ENCODE results near the gene PLEKHO2.

- TF ChIP-seq CTCF (IDR thresholded peaks at IDR 0.05; ENCODE audit: poor library complexity) (no peak), EZH2 (IDR thresholded peaks at IDR 0.05; ENCODE audit: borderline replicate concordance) (no peak), EZH2phosphoT487 (IDR thresholded peaks at IDR 0.05; ENCODE audit: low read depth, severe bottlenecking, unreplicated experiment) (no peak)
Observed at GRCh38 chr15:64865998-64866520, 24.3 kb downstream of the PLEKHO2 start.

Measured in hepatocyte (in vitro differentiated cells).